NCI-H128 (cell line): ENCODE data around the gene OGN.

Experiments used
- DNase-seq: peaks from one replicate; lab custom pipeline; 2025; ENCODE audit not compliant: unreplicated experiment; lab: John Stamatoyannopoulos, UW

The OGN gene

DNA sequence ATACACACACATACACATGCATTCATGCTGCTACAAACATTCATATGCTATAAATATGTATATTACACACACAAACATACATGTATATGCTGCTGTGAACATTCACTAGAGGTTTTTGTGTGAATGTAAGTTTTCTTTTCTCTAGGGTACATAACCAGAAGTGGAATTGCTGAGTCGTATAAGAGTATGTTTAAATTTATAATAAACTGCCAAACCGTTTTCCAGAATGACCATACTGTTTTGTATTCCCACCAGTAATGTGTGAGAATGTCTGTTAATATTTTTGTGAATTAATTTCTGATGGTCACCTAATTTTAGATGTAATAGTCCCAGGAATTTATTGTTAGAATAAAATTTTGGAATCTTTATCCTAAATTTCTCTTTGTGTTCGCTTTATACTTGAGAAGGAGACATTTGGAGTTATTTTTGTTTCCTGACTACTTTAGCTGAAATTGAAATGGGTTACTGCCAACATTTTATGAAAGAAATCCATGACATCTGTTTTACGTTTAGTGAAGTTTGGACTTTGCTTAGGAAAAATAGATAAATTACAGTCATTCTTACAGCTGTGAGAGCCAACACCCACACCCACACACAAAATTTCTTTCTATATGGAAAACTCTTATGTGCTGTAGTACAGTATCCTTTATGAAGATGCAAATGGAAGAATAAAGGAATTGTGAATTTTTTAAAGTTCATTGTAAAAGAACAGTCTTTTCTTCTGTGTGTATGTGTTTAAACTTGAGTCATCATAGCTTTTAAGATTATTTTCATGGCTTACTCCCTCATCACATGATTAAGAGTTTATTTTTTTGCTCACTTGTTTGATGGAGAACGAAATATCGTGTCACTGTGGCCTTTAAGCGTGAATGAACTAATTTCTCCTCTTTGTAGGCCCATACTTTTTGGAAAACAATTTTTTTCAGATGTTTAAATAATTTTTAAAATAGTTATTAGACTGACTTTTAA is 54.3 kb downstream of the OGN start:
- DNase-seq: no peak

DNA sequence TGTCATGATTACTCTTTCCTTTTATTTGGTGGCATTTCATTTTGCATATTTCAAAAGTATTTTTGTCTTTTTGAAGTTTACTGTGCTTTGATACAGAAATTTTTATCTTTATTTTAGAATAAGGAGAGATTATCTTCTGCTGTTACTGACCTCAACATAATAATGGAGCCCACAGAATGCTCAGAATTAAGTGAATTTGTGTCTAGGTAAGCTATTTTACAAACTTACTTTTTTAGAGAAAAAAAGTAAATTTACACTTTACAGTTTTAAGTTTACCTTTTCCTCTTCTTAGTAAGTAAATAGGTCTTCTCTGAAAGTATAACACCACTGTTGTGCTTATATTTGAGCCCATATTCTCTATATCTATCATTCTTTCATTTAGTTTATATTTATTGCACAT is 58.8 kb downstream of the OGN start:
- DNase-seq: no peak

DNA sequence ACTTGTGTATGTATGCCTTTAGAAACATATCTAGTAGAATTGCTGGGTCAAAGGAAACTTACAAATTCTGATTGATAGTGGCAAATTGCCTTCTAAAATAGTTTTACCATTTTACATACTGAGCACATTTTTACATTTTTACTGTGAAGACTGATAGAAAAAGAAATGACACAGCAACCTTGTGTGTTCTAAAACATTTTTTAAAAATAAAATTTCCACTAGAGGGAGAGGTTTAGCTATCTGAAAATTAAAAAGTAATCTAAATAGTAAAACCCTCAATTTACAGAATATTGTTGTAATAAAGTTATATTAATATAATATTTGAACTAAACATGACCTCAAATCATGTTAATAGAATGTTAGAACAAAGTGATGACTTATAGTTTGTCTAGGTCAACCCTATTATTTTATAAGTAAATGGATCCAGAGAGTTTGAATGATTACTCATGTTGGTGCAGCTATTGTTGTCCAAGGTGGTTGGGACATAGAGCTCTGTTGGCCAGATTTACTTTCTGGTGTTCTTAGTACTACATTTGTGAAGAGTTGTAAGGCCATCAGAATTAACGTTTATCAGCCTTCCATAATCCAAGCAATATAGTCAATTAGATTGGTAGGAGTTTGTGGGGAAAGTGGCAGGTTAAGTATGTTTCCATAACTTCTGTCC is 61.4 kb downstream of the OGN start:
- no peak for DNase-seq

DNA sequence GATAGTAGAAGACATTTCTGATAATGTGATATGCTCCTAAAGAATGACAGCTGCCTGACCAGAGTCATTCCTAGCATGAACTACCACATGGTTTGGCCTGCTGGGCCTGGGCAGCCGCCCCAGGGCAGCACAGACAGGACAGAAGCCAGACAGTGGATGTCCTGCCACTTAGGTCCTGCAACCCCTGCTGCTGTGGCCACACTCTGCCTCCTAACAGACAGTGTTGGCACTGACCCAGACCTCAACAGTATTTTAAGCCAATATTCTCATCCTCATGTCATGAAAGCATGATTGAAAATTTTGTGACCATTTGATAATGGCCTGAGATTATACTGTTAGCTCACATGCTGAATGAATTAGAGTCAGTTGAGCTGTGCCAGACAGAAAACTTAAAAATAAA is 62.8 kb downstream of the OGN start:
- DNase-seq: no peak

DNA sequence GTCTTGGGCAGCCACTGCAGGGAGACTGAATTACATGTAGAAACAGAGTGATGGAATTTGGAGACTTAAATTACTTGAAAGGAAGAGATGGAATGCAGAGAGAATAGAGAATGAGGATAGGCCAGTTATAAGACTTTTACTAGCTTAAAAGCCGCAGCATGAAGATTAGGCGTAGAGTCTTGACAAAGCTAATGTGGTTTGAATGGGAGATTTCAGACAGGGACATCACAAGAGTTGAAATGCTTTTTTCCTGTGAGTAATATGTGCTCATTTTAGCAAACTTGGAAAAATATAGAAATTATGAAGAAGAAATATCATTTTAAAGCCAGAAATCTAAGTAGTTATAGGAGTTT is 71.1 kb downstream of the OGN start:
- DNase-seq: no peak
